Stimulated activated CD8-positive, alpha-beta memory T cell treated with anti-CD3 and anti-CD28 coated beads, Interleukin-12 subunit alpha, Interleukin-12 subunit beta, amount 100 ng/mL, for 4 hours (primary cell): ENCODE data around the gene PIEZO1.

Experiments used
- DNase-seq: peaks from one replicate; pipeline ENCODE4 v3.0.0-alpha.2; 2020; ENCODE audit warnings: low read depth

The PIEZO1 gene

DNA sequence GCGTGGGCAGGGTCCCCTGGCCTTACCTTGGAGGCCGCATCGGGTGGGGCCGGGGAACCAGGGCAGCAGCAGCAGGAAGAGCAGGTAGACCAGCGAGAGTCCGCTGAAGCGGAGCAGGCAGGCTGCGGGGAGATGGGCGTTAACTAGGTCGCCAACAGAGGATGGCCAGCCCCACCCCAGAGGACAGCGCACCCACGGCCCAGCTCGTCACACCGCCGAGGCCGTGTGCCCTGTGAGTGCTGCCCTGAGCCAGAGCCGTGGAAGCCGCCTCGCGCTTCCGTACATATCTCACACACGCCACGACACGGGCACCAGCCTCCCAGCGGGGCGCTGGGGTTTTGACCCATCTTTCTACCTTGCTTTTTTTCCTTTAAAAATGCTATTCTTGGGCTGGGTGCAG, 35.7 kb downstream of the PIEZO1 start:
- DNase-seq: no peak

DNA sequence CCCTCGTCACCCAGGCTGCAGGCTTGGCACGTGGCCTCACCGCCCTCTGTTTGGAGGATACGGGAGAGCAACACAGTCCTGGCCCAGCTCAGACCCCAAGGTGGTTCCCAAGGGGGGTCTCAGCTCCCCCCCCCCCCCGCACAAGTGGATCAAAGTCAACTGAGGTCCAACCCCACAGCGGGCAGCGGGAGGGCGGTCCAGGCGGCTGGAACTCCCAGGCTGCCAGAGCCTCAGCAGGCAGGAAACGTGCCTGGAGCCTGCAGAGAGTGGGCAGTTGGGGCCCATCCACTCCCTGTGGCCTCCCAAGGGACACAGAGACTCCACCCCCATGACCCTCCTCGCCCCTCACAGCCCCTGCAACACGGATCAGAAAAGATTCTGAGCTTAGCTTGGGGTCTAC, 36.7 kb downstream of the PIEZO1 start:
- DNase-seq: no peak

DNA sequence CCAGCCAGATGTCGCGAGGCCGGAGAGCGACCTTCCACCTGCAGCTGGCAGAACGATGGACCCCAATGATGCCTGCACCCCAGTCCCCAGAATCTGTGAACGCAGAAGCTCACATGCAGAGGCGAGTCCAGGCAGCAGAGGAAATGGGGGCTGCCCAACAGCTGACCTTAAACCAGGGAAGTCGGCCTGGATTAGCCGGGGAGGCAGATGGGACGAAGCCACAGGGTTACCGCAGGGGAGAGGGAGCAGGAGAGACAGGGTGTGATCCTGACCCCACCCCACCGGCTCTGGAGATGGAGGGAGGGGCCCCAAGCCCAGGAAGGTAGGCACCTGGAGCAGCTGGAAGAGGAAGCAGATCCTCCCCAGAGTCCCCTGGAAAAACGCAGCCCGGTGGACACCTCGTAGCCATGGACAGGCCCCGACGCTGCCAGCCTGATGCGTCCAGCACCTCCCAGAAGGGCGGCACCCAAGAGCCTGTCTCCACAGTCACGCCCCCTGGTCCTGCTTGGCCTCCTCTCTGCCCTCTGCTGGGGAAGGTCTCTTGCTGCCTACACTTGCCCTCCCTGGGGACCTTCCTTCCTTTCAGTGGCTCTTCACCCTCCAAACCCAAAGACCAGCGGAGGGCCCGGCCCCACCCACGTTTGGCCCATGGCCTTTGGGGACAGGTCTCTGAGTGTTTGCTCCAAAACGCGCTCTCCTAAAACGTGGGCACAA, 37.3 kb downstream of the PIEZO1 start:
- DNase-seq: no peak

DNA sequence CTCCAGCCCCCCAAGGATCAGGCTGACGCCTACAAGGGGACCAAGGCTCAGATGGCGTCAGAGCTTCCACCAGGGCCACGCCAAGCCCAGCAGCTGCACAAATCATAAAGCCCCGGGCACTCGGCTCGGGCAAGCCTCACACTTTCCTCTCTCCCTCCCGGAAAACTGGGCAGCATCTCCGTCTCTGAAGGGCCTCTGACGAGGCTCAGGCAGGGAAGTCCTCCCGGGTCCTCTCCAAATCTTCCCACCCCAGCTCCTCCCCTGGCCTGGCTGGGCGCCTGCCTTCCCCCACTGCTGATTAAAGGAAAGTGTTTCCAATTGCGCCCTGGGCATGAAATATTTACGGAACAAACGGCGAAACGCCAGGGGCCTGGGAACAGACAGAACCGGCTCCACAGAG, 38.5 kb downstream of the PIEZO1 start:
- DNase-seq: no peak

DNA sequence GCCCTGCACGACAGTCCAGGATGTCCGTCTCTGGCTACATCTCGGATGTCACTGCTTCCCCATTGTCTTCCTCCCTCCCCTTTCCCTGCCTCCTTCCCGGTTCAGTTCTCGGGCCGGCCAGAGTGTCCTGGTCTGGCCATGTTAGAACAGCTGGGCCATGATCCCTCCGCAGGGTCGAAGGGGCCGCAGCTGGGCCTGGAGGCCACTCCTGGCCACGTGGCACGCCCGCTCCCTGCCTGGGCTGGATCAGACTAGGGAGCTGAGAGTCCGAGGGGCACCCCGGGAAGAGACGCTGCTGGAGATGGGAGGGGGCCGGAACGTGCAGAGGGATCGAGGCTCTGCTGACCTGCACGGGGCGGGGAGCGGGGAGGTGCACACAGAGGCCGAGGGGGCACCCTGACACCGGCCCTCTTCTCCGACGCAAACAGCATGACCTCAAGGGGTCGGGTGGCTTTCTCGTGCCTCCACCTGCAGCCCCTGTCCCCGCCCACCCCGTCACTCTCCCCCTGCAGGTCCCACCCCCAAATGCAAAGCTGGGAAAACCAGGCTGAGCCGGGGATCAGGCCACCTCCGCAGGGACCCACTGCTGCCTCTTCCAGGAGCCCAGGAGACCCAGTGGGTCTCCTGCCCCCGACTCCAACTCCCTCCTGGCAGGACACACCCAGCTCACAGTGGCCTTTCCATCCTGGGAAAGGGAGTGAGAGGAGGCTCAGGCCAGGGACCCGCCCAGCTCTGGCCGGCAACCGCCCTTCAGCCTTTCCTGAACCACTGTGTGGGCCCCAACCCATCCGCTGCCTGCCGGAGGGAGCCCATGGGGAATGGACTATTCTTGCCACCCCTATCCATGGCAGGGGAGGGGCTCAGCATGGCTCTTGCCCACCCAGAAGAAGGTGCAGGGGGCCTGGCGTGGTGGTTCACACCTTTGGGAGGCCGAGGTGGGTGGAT, 40.2 kb downstream of the PIEZO1 start:
- no peak for DNase-seq

DNA sequence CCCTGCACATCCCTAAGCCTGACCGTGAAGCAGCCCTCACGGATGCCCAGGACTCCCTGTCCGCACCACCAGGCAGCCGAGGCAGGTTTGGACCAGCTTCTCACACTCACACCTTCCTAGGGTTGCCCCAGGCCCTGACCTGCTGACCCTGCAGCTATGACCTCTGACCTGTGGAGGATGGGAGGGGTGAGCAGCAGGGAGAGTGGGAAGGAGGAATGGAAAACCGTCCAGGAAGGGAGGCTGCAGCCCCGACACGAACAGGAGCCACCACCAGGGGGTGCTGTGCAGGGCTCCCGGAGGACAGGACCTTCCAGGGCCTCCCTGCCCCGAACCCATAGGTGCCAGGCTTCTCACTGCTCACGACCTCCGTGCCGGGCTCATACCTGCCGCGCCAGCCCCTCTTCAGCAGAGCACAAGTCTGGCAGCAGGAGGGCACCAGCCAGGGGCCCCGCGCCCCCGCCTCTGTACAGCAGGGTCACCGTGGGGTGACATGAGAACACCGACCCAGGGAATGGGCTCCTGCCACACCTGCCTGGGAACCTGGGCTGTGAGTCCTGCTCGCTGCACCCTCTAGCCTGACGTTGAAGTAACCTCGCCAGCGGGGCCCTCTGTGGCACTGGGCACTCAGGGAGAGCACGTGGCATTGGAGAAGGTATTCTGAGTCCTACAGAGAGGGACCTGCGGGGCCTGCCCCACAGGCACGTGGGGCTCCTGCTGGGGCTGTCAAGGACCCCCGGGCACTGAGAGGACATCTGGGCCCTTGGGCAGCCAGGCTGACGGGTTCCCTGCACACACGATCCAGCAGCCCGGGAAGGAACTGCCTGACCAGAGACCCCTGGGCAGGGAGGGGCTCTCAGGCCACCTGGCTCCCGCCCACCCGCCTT, 41.1 kb downstream of the PIEZO1 start:
- DNase-seq: peak; percentile 53

DNA sequence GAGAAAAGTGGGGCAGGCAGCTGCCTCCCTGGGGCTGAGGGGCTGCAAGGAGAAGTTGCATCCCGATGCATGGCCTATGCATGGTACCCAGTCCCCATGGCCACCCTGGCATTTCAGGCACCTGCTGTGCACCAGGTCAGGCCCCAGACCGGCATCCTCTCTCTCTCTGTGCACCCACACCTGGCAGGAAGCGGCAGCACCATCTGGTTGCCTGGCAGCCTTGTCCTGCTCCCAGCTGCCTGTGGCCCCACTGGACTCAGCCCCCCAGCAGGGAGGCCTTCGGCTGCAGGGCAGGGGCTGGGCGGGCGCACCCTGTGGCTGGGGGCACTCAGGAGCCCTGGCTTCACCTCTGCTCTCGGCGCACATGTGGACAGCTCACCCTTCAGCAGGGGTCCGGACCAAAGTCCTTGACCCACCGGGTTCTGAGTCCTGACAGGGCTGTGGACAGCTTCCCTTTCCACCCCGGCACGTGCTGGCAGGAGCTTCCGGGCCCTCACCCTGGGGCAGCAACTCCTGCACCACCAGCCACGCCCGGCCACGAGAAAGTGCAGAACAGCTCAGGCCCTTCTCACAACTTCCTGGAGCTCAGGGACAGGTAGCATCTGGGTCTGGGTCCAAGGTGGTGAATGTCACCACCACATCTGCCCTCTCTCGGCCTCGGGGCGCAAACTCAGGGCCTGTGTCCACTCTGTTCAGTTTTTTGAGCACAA, 42.0 kb downstream of the PIEZO1 start:
- DNase-seq: no peak

DNA sequence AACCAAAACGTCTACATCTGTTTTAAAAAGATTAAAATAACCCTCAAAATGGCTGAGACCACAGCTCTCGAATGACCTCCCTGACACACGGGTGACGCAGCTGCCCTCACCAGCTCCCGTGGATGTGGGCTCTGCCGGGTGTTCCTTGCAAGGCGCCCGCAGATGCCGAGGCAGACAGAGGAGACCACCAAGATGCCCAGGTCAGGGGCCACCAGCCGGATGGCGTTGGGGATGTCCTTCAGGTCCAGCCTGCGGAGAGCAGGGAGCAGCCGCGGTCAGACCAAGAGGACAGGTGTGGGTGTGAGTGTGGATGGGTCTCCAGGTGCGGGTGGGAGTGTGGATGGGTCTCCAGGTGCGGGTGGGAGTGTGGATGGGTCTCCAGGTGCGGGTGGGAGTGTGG, 43.7 kb downstream of the PIEZO1 start:
- DNase-seq: no peak

DNA sequence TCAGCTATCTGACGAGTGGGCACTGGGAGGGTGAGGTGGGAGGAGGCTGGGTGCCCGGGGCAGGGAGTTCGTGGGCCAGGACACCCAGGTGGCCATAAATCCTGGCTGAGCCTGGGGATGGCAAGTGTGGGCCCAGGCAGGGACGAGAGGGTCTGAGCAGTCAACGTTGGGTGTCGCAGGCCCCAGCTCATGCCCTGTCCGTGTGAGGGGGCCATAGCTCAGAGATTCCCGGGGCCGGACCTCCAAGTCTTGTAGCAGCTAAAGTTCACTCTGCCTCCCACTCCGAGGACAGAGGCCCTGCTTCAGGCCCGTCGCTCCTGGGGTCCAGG, 44.3 kb downstream of the PIEZO1 start:
- no peak for DNase-seq

DNA sequence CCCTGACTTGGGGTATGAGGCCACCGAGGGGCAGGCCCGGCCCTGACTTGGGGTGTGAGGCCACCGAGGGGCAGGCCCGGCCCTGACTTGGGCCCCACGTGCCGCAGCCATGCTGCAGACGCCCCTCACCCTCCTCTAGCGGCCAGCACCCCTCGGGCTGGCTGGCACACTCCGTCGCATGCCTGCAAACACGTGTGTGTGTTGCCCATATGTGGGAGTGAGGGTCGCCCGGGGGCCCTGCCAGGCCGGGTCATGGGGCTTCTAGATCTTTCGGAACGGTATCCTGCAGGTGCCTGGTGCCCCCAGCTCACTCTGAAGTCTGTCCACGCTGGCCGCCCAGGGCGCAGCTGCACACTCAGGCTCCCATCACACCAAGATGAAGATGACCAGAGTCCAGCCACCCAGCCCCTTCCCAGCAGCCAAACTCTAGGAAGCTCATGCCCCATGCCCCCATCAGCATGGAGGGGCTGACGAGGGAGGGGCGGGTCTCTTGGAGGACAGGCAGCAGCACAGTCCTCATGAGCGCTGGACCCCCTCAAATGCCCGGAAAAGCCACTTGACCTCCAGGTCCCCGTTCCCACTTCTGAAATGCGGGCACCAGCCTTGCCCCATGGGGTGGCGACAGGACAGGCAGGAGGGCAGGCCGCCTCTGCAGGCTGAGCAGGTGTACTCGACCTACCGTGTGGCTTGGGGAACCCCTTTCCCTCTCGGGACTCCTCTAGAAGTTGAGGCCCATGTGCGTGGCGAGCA, 44.9 kb downstream of the PIEZO1 start:
- no peak for DNase-seq

DNA sequence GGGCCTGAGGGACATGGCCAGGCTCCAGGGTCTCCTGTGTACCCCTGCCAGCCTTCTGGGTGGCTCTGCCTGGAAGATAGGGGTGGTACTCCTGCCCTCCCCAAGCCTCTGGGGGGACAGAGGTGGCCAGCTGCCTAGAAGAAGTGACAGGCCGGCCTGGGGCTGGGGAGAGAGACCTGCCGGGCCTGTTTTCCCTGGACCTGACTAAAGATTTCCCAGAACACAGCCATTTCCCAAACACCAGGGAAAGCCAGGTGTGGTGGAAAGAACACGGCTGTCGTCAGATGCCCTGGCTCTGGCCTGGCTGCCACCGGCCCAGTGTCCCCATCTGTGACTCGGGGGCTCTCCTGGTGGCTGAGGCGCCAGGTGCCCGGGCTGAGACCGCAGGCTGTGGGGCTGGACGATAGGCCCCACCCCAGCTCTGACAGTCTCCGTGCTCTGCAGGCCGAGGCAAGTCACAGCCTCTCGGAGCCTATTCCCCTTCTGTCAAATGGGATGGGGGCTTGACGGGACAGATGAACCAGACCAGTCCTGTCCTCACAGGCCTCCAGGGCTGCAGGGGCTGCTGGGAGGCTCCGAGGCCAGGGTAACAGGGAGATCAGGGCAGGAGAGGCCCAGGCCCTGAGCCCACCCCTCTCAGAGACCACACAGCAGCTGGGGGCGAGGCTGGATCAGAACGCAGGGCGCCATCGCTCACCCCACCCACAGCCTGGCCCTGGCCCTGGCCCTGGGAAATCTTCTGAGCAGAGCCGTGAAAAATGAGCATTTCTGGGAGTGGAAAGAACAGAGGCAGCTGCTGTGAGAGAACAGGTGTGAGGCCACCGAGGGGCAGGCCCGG, 45.7 kb downstream of the PIEZO1 start:
- no peak for DNase-seq

DNA sequence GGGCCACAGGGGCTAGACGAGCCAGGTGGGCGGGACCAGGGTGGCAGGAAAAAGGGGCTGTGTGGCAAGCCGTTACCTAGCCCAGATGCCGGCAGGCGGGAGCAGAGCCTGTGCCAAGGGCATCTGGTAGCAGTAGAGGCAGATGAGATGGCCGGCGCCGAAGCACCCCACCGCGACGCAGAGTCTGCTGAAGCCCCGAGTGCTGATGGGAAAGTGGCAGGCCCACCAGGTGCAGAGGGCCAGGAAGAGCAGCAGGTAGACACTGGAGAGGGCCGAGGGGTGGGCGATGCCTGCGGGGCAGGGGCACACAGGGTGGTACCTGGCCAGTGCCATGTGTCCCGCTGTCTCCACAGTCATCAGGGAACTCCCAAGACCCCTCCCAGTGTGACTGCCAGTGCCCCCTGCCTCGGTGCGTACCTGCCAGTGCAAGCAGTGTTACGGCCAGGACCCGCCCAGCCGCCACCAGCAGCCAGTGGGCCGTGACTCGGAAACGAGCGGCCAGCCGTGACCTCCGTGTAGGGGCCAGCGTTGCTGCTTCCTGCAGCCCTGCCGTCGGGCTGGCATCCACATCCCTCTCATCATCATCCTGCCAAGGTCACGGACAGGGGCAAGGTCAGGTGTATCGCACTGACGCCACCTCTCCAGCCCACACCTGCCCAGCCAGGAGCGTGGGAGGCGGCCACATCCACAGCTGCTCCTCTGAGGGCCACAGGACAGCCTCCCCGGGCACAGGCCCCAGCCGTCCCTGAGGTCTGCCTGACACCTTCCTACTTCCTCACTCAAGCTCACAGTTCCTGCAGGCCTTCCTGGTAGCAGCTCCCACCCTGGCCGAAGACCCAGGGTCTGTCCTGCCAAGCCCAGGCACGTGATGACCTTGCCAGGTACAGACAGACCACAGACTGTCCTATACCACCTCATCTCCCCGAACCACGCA, 46.6 kb downstream of the PIEZO1 start:
- no peak for DNase-seq

DNA sequence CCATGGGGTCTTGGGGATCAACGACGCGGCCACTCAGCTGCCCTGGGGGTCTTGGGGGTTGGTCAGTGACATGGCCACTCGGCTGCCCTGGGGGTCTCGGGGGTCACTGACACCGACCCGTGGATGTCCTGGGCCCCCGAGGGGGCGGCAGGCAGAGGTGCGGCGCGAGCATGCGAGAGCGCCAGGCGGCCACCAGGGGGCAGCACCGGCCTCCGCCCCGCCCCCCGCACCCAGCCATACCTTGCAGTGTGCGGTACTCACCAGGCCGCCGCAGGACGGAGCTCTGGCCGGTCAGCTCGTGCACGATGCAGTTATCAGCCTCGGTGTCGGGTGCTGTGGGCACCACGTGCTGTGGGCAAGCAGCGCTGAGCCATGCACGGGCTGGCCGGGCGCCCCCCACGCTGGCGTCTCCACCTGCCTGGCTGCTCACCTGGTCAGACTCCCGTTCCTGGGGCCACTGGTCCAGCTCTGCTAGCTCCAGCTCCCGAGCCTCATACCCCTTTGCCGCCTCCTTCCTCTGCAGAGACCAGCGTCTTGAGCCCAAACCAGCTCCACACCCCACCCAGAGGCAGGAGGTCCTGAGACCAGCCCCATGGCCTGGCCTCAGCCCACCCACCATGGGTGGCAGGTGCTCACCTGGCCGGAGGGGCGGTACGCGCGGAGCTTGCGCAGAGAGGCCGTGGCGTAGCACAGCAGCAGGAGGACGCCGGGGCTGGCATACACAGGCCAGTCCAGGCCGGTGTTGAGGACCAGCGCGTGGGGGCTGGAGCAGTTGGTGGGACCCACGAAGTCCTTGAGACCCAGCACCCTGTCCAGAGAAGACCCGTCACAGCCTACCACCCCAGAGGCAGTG, 47.5 kb downstream of the PIEZO1 start:
- peak; percentile 64 for DNase-seq

DNA sequence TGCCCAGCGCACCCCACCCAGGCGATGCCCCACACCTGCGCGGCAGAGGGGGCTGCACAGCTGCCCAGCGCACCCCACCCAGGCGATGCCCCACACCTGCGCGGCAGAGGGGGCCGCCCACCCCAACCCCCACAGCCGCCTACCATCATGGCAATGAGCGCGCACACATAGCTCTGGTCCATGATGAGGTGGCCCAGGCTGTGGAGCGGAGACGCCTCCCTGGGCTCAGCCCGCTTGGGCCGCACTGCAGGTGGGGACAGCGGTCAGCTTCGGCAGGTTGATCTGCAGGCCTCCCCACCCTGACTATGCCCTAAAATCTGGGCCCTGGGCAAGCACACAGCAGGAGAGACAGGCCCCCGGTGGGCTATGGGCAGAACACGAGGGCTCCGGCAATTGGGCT, 48.5 kb downstream of the PIEZO1 start:
- no peak for DNase-seq

DNA sequence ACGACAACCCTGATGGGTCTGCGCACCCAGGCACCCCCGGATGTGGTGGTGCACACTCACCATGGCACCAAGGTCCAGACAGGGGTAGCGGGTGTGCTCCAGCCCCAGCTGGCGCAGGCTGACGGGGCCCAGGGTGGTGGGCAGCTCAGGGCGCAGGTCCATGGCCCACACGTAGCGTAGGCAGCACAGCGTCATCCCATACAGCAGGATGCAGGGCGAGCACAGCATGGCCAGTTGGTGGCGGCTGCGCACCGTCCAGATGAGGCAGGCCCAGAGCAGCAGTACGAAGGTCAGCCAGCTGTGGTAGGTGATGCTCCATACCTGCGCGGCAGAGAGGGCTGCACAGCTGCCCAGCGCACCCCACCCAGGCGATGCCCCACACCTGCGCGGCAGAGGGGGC, 48.9 kb downstream of the PIEZO1 start:
- DNase-seq: no peak

DNA sequence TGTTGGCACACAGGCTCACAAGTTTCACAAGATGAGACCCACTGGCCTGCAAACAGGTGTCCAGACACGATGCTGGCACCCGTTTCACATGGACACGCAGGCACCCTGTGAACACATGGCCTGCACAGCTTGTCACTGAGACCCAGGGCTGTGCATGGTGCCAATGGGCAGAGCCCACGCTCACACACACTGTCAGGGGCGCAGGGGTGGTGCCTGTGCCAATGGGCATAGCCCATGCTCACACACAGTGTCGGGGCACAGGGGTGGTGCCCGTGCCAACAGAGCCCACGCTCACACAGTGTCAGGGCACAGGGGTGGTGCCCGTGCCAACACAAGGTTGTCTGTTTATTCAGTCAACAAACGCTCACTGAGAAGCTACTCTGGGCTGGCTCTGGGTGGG, 49.4 kb downstream of the PIEZO1 start:
- no peak for DNase-seq

DNA sequence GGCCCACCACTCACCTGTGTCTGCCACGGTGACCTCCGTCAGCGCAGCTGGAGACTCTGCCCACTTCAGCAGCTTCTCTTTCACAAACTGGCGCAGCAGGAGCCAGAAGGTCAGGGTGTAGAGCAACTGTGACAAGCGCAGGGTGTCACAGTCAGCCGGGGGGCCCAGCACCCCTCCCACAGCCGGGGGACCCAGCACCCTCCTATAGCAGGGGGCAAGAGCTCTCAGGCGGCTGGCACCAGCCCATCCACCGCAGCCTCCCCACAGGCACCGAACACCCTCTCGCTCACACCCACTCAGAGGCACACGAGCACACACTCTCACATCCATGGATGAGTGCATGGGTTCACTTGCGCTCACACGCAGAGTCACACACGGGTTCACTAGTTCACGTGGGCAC, 49.9 kb downstream of the PIEZO1 start:
- DNase-seq: no peak

DNA sequence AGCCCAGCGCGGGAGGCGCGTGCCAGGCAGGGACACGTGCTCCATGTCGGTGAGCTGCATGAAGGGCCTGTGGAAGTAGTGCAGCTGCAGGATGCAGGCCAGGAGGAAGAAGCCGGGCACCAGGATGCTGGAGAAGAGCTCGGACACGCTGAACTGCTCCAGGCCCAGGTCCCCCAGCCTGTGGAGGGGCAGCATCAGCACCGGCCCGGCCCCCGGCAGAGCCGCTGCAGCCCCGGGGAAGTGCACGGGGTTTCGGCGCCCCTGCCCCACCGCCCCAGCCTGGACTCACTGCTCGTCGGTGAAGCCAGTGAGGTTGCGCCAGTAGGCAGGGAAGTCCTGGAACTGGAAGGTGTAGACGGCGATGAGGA, 50.7 kb downstream of the PIEZO1 start:
- DNase-seq: no peak
